Activated T-cell treated with anti-CD3 and anti-CD28 coated beads for 1 hour (primary cell): ENCODE results near the gene ATG10.

ENCODE experiments used
- DNase-seq: peaks from one replicate; pipeline ENCODE4 v3.0.0-alpha.2; 2020; ENCODE audit warnings: low read depth

ATG10 gene

DNA sequence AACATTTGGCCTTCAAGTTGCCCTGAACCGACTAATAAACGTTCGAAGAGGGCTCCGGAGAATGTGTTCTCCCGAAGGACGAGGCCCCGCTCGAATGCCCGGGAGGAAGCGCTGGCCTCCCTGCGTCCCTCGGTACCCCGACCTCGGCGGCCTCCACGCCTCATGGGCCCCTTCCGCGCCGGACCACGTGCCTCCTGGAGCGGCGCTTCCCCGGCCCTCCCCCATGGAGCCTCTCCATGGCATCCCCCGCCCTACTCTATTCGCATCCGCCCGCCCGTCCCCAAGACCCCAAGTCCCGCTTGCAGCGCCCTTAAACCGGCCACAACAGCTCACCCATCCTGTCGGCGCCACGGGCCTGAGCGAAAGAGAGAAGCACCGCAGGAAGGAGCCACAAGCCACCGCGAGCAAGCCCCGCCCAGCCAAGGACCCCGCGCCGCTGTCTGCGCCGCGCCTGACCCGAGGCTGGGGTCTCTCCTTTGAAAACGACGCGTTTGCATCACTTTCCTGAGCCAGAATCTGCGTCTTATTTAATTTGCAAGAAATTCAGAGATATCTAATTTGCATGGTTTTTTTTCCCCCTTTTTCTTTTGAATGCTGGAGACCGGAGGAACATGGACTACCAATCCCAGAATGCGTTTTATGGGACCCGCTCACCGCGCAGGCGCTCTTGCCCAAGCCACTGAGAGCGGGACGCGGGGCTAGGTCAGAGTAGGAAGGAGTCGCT, 306.3 kb downstream of the ATG10 start, which contains the start of gene RPS23:
RPS23 (minus strand) TSS at position 368 of the 724 bp plus-strand sequence; CDS start at position 337, 31 bp downstream.
- peak; percentile 81 for DNase-seq

DNA sequence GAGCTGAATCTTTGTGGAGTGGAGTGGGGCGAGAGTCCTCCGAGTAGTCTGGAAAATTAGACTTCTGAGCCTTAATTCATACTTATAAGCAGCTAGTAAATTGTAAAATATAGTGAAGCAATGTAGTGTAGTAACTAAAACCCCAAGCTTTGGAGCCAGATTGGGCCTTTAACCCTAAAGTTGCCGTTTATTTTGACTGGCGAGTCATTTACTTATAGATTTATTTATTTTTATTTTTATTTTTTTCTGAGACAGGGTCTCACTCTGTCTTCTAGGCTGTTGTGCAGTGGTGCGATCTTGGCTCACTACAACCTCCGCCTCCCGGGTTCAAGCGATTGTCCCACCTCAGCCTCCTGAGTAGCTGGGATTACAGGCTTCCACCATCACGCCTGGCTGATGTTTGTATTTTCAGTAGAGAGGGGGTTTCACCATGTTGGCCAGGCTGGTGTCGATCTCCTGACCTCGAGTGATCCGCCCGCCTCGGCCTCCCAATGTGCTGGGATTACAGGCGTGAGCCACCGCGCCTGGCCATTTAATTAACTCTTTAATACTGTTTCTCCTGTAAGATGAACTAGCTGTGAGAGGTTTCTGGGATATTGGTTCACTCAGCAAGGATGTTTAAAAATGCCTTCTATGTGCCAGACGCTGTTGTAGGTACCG, 307.0 kb downstream of the ATG10 start:
- DNase-seq = no peak

DNA sequence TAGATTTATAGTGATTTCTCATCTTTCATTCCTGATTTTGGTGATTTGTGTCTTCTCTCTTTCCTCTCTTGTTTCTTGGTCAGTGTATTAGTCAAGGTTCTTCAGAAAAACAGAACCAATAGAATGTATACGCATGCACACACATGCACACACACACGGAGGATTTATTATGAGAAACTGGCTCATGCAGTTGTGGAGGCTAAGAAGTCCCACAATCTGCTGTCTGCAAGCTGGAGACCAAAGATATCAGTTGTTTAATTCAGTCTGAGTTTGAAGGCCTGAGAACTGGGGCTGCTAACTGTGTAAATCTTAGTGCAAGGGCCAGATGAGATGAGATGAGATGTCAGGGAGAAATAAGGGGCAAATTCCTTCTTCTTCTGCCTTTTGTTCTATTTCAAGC, 312.1 kb downstream of the ATG10 start:
- no peak for DNase-seq

DNA sequence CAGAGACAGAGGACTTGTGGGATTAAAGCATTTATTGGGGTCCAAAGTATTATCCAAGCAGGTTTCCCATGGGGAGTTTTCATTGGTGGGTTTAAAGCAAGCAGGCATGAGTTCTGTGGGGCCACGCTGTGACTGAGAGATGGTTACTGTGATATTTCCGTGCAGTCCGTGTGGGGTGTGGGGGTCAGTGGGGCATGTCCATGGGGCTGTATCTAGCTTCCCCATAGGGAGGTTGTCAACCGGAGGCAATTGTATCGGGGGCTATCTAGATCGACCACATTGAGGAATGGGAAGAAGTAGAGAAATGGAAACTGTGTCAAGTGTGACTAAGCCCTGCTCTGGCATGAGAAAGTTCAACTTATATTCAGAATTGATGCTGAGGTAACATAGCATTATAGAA, 313.4 kb downstream of the ATG10 start:
- no peak for DNase-seq

DNA sequence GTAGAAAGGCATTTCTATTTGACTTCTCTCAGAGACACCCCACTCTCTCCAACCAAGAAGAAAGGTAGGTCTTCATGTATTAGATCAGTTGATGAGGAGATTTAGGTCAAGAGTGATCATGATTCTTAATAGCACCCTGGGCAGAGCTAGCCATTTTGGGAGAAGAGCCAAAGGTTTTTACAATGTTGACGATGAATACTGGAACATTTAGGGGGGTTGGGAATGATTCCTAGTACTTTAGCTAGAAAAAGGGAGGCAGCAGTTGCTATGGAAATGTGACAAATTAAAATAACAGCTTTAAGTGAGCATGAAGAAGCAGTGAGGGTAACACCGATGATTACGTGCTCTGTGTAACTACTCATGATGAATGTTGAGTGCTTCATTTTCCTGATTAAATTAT, 315.8 kb downstream of the ATG10 start:
- DNase-seq = no peak

DNA sequence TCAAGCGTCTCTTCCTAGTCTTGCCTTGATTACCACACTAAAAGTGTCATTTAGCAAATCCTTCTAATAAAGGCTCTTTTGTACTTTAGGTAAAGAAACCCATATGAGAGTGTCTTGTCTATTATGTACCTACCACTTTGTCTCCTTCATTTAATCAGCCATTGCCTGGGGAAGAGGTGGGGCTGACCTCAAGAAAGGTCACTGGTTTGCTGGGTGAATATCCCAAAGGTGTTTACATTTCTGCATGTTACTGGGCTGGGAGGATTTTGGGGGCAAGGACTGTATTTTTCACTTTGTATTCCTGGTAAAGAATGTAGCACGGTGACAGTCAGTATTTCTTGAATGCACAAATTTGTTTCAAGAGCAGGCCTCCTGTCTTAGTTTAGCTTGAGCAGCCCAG, 318.2 kb downstream of the ATG10 start:
- no peak for DNase-seq

DNA sequence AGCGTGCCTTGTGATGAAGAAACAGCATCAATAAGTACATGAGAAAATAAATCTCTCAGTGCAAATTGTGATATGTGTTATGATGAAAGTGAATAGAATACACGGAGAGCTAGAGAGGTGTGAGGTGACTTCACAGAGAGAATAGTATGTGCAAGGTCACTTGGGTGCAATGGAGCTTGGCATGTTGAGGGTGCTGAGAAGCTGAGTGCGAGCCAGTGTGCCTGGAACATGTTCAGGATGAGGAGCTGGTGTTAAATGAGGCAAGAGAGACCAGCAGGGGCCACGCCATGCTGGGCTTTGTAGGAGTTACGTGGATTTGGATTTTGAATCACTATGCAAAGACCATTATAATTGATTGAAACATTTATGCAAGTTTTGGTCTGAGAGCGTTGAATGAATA, 319.1 kb downstream of the ATG10 start:
- DNase-seq = no peak

DNA sequence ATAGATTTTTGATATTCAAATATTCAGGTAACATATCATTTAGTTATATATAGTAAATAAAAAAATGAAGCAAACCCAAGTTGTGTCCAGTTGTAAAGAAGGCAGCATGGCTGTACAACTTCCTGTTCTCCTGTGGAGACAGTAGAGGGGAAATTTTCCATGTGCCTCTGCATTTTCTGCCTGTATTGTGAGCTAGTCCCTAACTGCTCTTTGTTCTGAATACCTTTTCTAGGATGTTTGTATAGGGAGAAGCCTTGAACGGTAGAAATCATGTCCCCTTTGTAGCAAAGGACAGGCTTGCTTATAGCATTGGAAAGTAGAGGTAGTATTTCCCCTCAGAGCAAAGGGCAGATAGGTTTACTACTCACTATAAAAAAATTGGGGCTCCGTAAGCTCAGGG, 319.6 kb downstream of the ATG10 start:
- DNase-seq = no peak

DNA sequence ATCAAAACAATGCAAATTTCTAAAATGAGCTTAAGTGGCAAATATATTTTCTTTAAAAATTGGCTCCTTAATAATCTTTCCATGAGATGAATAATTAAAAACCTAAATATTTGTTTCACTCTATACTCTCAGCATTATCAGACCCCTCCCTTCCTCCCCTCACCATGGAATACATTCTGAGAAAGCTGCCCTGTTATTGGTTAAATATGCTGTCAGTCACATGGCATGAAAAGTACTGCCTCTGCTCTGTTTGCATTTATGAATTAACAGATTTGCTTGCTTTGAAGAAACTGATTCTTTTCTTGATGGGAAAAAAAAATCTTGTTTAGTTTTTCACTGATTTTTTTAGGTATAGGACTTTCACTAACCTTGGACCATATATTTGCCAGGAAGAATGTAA, 323.3 kb downstream of the ATG10 start:
- DNase-seq = no peak

DNA sequence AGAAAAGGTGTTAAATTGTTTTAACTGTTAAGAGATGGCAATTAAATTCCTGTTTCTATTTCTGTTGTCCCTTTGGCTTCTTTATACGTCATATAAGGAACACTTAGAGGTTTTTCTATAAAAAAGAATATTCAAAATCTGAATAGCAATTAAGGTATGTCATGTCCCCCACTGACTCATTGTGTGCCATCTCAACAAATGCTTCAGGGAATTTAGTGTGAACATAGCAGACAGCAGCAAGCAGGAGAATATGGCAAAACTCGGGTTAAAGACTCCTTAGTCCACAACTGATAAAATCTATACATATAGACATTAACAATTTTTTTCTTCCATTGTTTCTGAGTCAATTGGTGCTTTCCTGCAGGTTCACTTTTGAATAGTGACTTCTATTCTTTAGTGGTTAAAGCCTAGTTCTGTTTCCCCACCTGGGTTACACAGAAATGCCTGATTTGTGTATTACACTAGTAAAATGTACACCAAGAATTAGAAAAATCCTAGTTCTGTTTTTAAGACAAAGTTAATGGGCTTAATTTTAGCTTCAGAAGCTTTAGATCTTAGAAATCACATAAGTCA, 324.2 kb downstream of the ATG10 start:
- no peak for DNase-seq

DNA sequence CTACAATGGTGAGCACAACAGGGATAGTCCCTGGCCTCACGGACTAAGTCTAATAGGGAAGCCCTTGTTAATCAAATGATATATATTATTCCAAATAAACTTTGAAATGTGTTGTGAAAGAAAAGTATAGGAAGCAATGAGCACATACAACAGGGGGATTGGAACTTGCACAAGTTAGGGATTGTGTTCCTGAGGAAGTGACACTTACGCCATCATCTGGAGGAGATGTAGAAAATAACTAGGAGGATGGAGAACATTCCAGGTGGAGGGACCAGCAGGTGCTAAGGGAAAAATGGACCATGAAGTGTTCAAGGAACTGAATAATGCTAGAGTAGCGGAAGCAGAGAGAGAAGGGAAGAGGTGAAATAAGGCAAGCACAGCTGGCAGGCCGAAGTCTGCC, 325.1 kb downstream of the ATG10 start:
- DNase-seq = no peak

DNA sequence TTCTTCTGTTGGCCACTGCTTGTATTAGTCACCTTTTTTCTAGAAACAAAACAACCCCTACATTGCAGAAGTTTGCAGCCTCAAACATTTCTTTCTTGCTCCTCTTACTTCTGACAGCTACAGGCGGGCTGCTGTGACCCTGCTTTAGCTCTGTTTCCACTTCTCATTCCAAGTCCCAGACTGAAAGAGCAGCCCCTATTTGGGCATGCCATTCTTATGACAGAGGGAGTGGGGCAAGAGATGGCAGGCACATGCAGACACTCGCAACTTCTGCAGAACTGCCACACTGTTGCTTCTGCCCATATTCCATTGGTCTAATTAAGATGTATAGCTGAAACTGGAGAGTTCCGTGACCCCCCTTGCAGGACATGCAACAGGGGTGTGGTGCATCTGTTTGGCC, 325.9 kb downstream of the ATG10 start:
- DNase-seq = no peak

DNA sequence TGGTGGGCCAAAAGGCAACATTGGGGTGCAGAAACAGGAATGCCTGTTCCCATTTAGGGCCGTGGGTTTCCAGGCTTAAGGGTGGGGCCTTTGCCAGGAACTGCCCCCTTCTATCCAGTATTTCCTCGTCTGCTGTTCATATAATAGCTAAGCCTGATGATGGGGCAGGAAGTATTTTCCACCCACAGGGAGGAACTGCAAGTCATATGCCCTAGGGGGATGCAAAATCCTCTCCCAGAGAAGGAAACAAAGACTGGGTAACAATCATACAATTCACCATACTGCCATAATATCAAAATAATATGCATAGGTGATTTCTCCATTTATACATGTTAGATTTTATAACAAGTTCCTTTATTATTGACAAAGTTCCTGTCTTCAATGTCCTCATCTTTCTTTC, 326.8 kb downstream of the ATG10 start:
- DNase-seq = no peak

DNA sequence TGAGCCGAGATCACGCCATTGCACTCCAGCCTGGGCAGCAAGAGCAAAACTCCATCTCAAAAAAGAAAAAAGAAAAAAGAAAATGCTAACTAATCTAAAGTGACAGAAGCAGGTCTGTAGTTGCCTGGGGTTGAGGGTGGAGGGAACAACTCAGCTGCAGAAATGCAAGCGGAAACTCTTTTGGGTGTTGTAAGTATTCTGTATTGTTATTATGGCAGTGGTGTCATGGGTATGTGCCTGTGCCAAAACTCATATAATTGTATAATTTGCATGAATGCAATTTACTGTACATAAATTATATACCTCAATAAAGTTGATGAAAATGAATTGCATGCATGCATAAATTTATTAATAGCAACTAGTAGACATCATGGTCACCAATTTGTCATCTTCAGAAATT, 329.4 kb downstream of the ATG10 start:
- DNase-seq = no peak
